Left forelimb (tissue), 1 donor: ENCODE data around the gene CLDN14.

ENCODE experiments used
- DNase-seq: peaks from one replicate; pipeline ENCODE4 v3.0.0-alpha.2; 2018; ENCODE audit warnings: low spot score

CLDN14 gene

DNA sequence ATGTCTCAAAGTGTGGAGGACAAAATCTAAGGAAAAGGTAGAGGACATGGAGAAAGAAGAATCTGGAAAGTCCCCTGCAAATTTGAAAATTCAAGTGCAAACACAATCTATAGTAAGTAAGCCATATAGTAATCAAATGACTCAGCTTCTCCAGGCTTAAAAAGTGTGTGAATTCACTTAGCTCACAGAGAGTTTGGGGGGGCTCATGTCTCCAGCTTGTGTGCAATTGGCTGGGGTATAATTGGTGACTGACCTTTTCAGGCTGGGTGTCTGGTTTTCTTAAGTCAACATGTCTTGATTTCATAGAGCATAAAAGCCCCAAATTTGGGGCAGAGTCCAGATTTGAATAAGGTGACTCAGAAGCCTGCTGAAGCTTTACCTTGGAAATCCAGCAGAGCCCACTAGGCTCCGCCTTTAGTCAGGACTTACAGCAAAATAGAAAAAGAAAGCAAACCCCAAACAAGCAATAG lies 8.6 kb downstream of the CLDN14 start:
- DNase-seq = no peak

DNA sequence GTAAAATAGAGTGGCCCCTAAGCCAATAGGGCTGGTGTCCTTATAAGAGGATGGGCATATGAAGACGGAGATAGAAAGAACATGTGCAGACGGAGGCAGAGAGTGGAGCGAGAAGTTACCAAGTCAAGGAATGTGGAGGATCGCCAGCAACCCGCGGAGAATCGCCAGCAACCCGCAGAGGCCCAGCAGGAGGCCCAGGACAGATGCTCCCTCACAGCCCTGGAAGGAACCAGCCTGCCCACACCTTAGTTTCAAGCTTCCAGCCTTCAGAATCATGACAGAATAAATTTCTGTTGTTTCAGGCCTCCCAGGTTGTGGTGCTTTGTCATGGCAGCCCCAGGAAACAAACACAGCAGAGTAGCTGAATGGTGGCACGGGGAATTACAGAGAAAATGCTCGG lies 9.6 kb downstream of the CLDN14 start:
- no peak for DNase-seq

DNA sequence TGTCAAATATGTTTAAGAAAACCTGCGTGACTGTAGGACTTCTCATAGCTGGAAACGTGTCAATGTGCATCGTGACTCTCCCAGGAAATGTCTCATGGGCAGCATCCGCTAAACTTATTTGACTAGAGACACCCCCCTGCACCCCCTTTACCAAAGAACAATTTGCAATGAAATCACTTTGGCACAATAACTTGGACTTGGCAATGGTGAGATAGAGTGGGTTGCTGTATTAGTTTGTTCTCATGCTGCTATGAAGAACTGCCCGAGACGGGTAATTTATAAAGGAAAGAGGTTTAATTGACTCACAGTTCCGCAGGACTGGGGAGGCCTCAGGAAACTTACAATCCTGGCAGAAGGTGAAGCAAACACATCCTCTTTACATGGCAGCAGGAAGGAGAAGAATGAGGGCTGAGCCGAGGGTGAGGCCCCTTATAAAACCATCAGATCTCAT lies 13.8 kb downstream of the CLDN14 start:
- no peak for DNase-seq

- DNase-seq = no peak
These were observed 14.4 kb downstream of the CLDN14 start for GRCh38 chr21:36465478-36465877.

DNA sequence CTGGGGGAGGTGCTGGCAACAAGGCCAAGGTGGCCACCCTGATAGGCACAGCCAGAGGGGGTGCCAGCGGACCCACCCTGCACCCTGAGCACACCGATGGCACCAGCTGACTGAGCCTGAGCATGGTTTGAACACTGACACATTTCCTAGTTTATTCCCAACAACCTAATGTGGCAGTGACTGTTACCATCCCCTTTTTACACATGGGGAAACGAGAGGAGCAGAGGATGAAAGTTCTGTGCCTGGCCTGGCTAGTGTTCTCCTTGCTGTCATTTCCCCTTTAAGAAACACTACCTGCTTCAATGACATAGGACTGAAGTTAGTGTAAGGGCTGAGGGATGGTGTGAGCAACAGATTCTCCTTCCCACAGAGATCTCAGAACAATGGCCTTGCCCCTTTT lies 15.3 kb downstream of the CLDN14 start:
- DNase-seq = no peak

DNA sequence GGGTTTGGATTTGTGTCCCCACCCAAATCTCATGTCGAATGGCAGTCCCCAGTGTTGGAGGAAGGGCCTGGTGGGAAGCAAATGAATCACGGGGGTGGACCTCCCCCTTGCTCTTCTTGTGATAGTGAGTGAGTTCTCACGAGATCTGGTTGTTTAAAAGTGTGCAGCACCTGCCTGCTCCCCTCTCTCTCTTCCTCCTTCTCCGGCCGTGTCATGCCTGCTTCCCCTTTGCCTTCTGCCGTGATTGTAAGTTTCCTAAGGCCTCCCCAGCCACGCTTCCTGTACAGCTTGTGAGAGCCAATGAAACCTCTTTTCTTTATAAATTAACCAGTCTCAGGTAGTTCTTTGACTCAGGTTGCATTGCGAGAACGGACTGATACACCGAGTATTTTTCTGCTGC lies 15.9 kb downstream of the CLDN14 start:
- DNase-seq = no peak

DNA sequence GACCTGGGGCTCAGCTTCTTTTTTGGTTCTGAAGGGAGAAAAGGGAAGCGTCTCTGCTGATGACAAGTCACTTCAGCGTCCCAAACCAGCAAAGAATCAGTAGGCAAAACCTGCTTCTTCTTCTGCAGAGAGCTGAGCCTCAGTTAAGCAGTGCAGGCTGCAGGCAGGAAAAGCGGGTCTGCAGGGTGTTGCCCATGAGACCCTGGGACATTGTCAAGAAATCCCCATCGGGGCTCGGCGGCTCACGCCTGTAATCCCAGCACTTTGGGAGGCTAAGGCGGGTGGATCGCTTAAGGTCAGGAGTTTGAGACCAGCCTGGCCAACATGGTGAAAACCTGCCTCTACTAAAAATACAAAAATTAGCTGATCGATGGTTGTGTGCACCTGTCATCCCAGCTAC lies 16.7 kb downstream of the CLDN14 start:
- no peak for DNase-seq

DNA sequence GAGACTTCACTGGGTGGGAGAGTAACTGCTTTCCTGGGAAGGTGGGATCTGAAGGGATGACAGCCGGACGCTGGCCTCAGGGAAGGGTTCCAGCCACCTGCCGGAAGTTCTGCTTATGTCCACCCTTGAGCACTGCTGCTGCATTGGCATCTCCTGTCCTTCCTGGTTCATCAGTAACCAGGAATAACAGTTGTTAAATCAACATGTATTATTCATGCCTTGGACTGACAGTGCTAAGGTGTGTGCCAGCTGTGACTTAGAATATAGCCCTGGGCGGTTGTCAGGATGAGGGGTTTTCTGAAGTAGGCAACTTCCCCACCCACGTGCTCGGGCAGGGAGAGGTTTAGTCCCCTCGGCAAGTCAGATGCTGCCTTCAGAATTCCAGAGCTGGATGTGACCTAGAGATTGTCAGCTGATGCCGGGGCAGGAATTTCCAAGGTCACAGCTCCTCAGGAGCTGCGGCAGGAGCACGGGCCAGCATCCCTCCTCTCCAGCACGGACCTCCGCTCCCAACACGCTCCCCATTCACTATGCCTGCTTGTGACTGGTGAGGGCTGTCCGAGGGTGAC lies 17.9 kb downstream of the CLDN14 start:
- no peak for DNase-seq

GRCh38 chr21:36461277-36461917 lies 18.5 kb downstream of the CLDN14 start:
- DNase-seq = no peak

DNA sequence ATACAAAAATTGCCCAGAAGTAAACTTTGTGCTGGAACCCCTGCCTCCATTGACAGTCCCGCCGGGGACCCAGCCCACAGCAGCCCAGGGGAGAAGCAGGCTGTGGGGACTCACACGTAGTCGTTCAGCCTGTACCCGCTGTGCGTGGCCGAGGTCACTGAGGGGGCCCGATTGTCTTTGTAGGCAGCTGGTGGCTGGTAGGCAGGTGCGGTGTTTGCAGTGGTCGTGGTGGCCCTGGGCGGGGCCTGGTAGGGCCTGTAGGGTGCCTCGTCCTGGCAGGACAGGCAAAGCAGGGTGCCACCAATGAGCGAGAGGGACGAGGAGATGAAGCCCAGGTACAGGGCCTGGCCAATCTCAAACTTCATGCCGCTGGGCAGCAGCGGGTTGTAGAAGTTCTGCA lies 19.1 kb downstream of the CLDN14 start:
- DNase-seq = no peak

DNA sequence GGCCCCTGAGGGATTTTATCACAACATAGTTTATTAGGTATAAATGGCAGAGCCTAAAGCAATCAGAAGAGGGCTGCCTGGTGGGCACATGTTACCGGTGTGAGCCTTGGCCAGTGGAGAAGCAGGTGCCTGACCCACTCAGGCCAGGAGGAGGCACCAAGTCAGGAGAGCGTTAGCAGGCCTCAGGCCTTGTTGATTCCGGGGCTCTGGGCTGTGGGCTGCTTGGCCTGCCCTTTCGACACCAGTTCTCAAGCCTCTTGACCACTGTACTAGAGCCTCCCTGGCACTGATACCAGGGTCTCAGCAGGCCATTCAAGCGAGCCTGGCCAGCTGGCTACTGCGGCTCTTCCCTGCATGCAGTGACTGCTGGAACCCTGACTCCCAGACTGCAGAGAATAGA lies 20.8 kb downstream of the CLDN14 start:
- DNase-seq = no peak

DNA sequence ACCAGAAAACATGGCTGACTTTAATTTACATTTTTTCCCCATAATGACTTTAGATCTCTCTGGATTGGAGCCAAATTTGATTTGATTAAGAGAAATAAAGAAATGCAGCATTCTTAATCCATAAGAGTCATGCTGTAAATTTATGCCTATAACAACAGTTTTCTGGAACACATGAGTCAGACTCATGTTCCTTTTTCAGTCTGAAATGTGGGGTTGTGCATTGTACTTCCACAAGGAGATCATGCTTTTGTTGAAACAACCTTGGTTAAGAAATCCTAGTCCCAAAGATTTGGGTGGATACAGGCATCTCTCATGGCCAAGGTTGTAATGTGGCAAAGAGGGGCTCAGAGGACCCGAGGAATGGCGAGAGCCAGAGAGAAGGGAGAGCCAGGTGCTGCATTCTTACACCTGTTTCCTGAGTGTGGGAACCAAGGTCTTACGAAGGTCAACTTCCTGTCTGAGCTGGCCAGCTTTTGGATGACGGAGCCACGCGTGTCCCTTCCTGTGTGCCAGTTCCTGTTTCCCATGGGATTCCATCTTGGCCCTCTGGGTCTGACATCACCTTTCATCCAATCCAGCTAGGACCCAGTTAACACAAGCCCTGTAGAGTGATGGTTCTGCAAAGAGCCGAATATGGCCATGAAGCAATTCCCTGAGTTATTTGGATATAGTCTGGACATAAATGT lies 23.1 kb downstream of the CLDN14 start:
- DNase-seq = no peak

DNA sequence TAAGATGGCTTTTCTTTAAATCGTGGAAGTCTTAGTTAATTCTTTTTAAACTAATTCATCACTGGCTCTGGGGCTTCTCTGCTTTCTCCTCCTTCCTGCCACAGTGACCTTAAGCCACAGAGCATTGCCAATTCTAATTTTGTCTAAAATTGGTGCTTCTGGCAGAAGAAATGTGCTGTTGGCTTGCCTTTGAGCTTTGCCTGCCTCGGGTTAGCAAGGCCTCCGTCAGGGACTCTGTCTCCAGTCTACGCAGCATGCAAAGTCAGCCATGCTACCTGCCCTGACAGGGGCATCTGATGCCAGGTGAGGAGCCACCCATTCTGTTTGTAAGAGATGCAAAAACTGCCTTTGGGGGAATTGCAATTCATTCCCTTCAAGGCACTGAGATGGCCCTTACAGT lies 25.2 kb downstream of the CLDN14 start:
- no peak for DNase-seq

DNA sequence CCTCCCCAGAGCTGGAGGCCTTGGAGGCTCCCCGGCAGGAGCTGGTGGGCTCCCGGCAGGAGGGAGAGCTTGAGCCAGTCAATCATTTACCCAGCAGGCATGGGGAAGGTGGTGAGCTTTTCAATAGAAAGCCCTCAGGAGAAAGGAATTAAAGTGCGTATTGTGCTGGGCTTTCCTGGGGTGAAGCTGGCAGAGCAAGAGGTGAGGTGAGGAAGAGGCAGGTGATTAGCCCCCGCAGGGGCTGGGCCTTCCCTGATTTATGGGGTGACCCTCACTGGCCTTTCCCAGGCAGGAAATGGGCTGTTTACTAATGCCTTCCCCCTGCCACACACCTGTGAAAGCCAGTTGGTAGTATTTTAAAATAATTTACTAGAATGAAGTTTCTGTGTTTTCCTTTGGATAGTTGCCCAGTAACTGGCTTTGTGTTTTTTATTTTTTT lies 25.8 kb downstream of the CLDN14 start:
- DNase-seq = no peak

GRCh38 chr21:36452281-36452825 lies 27.6 kb downstream of the CLDN14 start:
- no peak for DNase-seq

DNA sequence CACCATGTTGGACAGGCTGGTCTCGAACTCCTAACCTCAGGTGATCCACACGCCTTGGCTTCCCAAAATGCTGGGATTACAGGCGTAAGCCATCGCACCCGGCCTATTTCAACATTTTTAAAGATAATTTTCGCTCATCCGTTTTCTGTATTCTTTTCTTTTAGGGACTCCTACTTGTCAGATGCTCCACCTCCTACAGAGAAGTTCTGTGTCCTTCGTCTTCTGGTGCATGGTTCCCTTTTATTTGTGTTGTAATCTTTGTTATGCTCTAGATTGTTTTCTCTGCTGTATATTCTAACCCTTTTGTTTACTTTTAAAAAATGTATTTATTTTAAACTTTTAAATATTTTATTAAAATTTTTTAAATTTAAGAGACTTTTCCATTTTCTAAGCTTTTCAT lies 28.4 kb downstream of the CLDN14 start:
- DNase-seq = no peak

- no peak for DNase-seq
These were observed 29.4 kb downstream of the CLDN14 start for GRCh38 chr21:36450511-36450910.

DNA sequence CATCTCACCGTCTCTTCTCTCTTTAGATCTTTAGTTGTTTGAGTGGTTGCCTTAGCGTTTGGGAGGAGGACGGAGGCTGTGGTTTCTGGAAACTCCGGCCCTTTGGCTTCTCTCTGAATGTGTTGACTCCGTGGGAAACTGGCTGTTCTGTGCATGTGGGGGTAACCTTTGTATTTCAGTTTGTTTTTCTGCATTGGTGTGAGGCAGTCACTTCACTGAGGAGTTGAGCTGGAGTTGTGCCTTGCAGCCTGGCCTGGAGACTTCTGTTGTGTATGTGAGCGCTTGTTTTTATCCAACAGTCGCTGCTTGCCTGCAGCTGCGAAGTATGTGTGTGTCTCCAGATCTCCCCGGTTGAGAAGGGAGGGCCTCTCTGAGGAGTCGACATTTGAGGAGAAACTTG lies 33.6 kb downstream of the CLDN14 start:
- DNase-seq = no peak

DNA sequence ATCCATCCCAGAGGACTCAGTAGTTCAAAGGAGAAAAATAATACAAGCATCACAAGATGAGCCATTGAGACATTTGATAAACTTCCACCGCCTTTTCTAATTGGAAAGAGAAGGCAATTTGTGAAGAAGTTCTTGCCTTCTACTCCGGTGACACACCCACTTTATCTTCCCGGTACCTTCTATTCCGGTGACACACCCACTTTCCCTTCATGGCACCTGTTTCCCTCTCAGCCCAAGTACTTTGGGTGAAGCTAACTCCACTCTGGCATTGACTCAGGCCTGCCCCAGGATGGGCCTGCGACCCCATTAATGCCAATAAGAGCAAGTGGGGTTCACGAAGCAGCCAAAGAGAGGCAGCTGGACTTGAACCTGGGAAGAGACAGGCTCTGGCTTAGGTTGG lies 38.2 kb downstream of the CLDN14 start:
- DNase-seq = no peak

DNA sequence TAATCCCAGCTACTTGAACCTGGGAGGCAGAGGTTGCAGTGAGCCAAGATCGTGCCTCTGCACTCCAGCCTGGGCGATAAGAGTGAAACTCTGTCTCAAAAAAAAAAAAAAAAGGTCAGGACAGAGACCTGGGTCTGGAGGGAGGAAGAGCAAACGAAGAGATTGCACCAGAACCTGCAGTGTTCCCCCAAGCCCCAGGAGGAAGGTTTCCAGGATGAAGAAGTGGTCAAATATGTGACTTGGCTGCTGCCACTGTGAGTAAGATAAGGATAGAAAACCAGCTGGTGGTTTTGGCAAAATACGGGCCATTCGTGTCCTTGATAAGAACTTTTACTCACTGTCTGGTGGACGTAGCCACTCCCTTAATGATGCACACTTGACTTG lies 42.2 kb downstream of the CLDN14 start:
- no peak for DNase-seq

DNA sequence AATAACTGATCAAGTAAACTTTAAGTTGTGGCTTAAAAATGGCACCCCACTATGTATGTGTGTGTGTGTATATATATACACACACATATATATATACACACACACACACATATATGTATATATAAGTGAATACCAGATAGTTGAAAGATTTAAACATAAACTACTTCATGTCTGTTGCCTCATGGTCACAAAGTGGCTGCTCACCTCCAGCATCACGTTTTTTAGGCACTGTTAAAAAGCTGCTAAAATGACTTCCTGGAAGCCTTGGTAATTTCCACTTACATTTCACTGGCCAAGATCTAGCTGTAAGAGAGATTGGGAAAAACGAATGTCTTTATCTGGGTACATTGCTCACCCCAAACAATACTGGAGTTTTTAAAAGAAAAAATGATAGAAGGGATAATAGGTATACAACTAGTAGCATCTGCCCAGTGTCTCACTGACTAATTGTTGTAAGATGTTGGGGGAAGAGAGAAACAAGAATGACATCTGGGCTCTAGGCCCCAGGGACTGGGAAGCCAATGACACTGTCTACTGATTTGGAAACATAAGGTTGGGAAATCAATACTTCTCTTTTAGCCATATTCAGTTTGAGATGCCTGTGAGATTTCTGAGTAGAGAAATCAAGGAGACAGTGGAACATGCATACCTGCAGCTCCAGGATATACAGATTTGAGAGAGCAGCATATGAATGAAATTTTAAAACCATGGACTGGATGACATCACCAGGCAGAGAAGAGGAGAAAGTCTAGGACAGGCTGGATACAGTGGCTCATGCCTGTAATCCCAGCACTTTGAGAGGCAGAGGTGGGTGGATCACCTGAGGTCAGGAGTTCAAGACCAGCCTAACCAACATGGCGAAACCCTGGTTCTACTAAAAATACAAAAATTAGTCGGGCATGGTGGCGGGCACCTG lies 42.8 kb downstream of the CLDN14 start:
- no peak for DNase-seq

- no peak for DNase-seq
These were observed 45.8 kb downstream of the CLDN14 start for GRCh38 chr21:36434144-36434543.
